Stomach (tissue), 4 donors: ENCODE measurements around the gene DOCK1.

Experiments
- CTCF ChIP-seq, 7 experiments: fragments of 450-650 bp in 4 of 7; fragments of 200-600 bp in 3 of 7; sonication (generic) in 3 of 7; IDR thresholded peaks; one replicate each; pipeline ENCODE4 v1.5.1; 2016 to 2019; ENCODE audit warnings: antibody characterized with exemption in 7 of 7, control low read depth in 2 of 7, mild to moderate bottlenecking in 1 of 7
- EP300 ChIP-seq: sonication (generic); formaldehyde crosslinking; IDR thresholded peaks from one replicate; pipeline ENCODE4 v1.6.1; 2017; ENCODE audit warnings: antibody characterized with exemption
- POLR2A ChIP-seq, 4 donors: fragments of 450-650 bp; IDR thresholded peaks; one replicate each; pipeline ENCODE4 v1.6.1; 2016; ENCODE audit warnings: antibody characterized with exemption in 4 of 4, control low read depth in 2 of 4, mild to moderate bottlenecking in 1 of 4, moderate library complexity in 1 of 4
- POLR2AphosphoS5 ChIP-seq, 3 donors: sonication (generic); formaldehyde crosslinking; IDR thresholded peaks; one replicate each; pipeline ENCODE4 v1.6.1; 2016; ENCODE audit warnings: antibody characterized with exemption in 3 of 3

- TF ChIP-seq POLR2A (IDR thresholded peaks at IDR 0.05) (no peak), CTCF (IDR thresholded peaks at IDR 0.05) (no peak), POLR2AphosphoS5 (IDR thresholded peaks at IDR 0.05) (no peak), EP300 (no peak)
These were observed 311.6 kb downstream of the DOCK1 start for GRCh38 chr10:127216786-127217185.
